Left renal cortex interstitium (tissue), 4 donors: ENCODE data around the gene LYZL1. TPM values are rescaled to one million over a fixed set of nuclear protein-coding genes. Genes with fewer than 3 reads are reported as not detected.
"Not testable (repeated sequence)": the region's sequence is repeated elsewhere in the genome, so short reads cannot be mapped to it uniquely, and the experiment has no call there.

Source experiments
- DNase-seq, 4 donors: peaks; one replicate each; pipeline ENCODE4 v3.0.0-alpha.2; 2013; ENCODE audit warnings: low read depth in 4 of 4, low spot score in 2 of 4, missing footprints in 1 of 4
- polyA plus RNA-seq, 4 donors: library from polyadenylated mRNA; unstranded; fragments of 120-200 nt; gene quantifications; one replicate each; pipeline ENCODE4 v1.2.1, GENCODE V29; 2013; ENCODE audit not compliant: insufficient read length in 4 of 4

Gene LYZL1
- polyA plus RNA-seq, 4 donors = not detected

GRCh38 chr10:29257784-29258135, 31.1 kb upstream of the LYZL1 start:
- no peak for DNase-seq

- DNase-seq = no peak
These were observed 29.4 kb upstream of the LYZL1 start for GRCh38 chr10:29259498-29259897.

GRCh38 chr10:29263506-29263905, 25.4 kb upstream of the LYZL1 start:
- DNase-seq = no peak

- no peak for DNase-seq
These were observed 23.6 kb upstream of the LYZL1 start for GRCh38 chr10:29265210-29265768.

- no peak for DNase-seq
These were observed 22.2 kb upstream of the LYZL1 start for GRCh38 chr10:29266641-29267040.

- DNase-seq = no peak
These were observed 20.9 kb upstream of the LYZL1 start for GRCh38 chr10:29268011-29268410.

GRCh38 chr10:29269486-29269885, 19.4 kb upstream of the LYZL1 start:
- DNase-seq = no peak

GRCh38 chr10:29270883-29271282, 18.0 kb upstream of the LYZL1 start:
- DNase-seq = no peak

GRCh38 chr10:29271877-29272276, 17.0 kb upstream of the LYZL1 start:
- no peak for DNase-seq

GRCh38 chr10:29273478-29273877, 15.4 kb upstream of the LYZL1 start:
- DNase-seq = no peak

- no peak for DNase-seq
These were observed 12.5 kb upstream of the LYZL1 start for GRCh38 chr10:29276251-29276850.

- DNase-seq = no peak
These were observed 11.6 kb upstream of the LYZL1 start for GRCh38 chr10:29277296-29277695.

GRCh38 chr10:29279779-29280487, 8.9 kb upstream of the LYZL1 start:
- DNase-seq = no peak

- DNase-seq = no peak
These were observed 8.4 kb upstream of the LYZL1 start for GRCh38 chr10:29280488-29280840.

GRCh38 chr10:29285624-29286051, 3.2 kb upstream of the LYZL1 start:
- no peak for DNase-seq

- no peak for DNase-seq
These were observed 1.2 kb upstream of the LYZL1 start for GRCh38 chr10:29287635-29288034.

GRCh38 chr10:29291561-29291960, 2.7 kb downstream of the LYZL1 start:
- DNase-seq = not testable (repeated sequence)

- DNase-seq = not testable (repeated sequence)
These were observed 3.5 kb downstream of the LYZL1 start for GRCh38 chr10:29292406-29292805.

- DNase-seq = no peak
These were observed 6.9 kb downstream of the LYZL1 start for GRCh38 chr10:29295813-29296212.

GRCh38 chr10:29297678-29298077, 8.8 kb downstream of the LYZL1 start:
- no peak for DNase-seq

- DNase-seq = no peak
These were observed 12.6 kb downstream of the LYZL1 start for GRCh38 chr10:29301359-29301910.

- no peak for DNase-seq
These were observed 13.6 kb downstream of the LYZL1 start for GRCh38 chr10:29302499-29302898.
